Measurements from ENCODE around the gene BDKRB2. TPM values are rescaled to one million over a fixed set of nuclear protein-coding genes. Genes with fewer than 3 reads are reported as not detected.
A peak's percentile ranks its signal among the peaks of the same experiment; 100 is the strongest.

The BDKRB2 gene
- total and polyA plus RNA-seq, 2 donors (not counting 1 experiment from before 2014, with no cell fraction given), result 24.0 to 91.5 TPM

- Histone ChIP-seq H3K27me3 (ENCODE audit: control insufficient read depth, insufficient read depth, low read length) (no peaks in the 10 kb centered on the region), H3K79me2 (ENCODE audit: control insufficient read depth, insufficient read depth, low read length) (peaks cover 4% of the 10 kb centered on the region), H3K4me1 (ENCODE audit: control insufficient read depth, extremely low read depth, insufficient read depth, low read length) (peaks cover 38% of the 10 kb centered on the region), H3K4me2 (ENCODE audit: extremely low read depth, insufficient read depth, low read length) (peak overlapping the region; percentile 45), H3K27ac (ENCODE audit: insufficient read depth, low read length) (peak overlapping the region; percentile 74), H4K20me1 (ENCODE audit: control insufficient read depth, extremely low read depth, insufficient read depth, low read length) (no peaks in the 10 kb centered on the region), H3K9me3 (ENCODE audit: control insufficient read depth, insufficient read depth, low read depth, low read length) (no peaks in the 10 kb centered on the region), H3K9ac (ENCODE audit: insufficient read depth, low read length) (peak overlapping the region; percentile 10), H3K36me3 (ENCODE audit: control insufficient read depth, insufficient read depth, low read length) (no peaks in the 10 kb centered on the region), H3K4me3 (replicated peaks in 1 of 4; ENCODE audit: control extremely low read depth in 1 of 4, insufficient read depth in 1 of 4, low read depth in 3 of 4, low read length in 4 of 4) (no peak overlapping the region), H2AFZ (ENCODE audit: low read length) (no peak overlapping the region)
- DNase-seq (ENCODE audit: low read depth in 2 of 2), result no peak
- no peak for TF ChIP-seq EZH2 (IDR thresholded peaks at IDR 0.05; ENCODE audit: low read length, missing control alignments)
- TF ChIP-seq, protein P1, sequence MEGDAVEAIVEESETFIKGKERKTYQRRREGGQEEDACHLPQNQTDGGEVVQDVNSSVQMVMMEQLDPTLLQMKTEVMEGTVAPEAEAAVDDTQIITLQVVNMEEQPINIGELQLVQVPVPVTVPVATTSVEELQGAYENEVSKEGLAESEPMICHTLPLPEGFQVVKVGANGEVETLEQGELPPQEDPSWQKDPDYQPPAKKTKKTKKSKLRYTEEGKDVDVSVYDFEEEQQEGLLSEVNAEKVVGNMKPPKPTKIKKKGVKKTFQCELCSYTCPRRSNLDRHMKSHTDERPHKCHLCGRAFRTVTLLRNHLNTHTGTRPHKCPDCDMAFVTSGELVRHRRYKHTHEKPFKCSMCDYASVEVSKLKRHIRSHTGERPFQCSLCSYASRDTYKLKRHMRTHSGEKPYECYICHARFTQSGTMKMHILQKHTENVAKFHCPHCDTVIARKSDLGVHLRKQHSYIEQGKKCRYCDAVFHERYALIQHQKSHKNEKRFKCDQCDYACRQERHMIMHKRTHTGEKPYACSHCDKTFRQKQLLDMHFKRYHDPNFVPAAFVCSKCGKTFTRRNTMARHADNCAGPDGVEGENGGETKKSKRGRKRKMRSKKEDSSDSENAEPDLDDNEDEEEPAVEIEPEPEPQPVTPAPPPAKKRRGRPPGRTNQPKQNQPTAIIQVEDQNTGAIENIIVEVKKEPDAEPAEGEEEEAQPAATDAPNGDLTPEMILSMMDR (conservative IDR thresholded peaks at IDR 0.05 in 1 of 2, IDR thresholded peaks at IDR 0.05 in 1 of 2; ENCODE audit: low read depth in 1 of 2, low read length in 2 of 2), result no peak
Observed at GRCh38 chr14:96252323-96252998, 47.8 kb downstream of the BDKRB2 start.

- no peak overlapping the region for H2AFZ ChIP-seq (ENCODE audit: low read length)
- H3K4me2 ChIP-seq (ENCODE audit: extremely low read depth, insufficient read depth, low read length), result peak overlapping the region; percentile 45
- no peaks in the 10 kb centered on the region for H3K36me3 ChIP-seq (ENCODE audit: control insufficient read depth, insufficient read depth, low read length)
- peaks cover 4% of the 10 kb centered on the region for H3K79me2 ChIP-seq (ENCODE audit: control insufficient read depth, insufficient read depth, low read length)
- no peaks in the 10 kb centered on the region for H4K20me1 ChIP-seq (ENCODE audit: control insufficient read depth, extremely low read depth, insufficient read depth, low read length)
- H3K27ac ChIP-seq (ENCODE audit: insufficient read depth, low read length), result peak overlapping the region; percentile 74
- no peak for TF ChIP-seq EZH2 (IDR thresholded peaks at IDR 0.05; ENCODE audit: low read length, missing control alignments)
- TF ChIP-seq, protein P1 (conservative IDR thresholded peaks at IDR 0.05 in 1 of 2, IDR thresholded peaks at IDR 0.05 in 1 of 2; ENCODE audit: low read depth in 1 of 2, low read length in 2 of 2), result no peak
- H3K9me3 ChIP-seq (ENCODE audit: control insufficient read depth, insufficient read depth, low read depth, low read length), result no peaks in the 10 kb centered on the region
- H3K27me3 ChIP-seq (ENCODE audit: control insufficient read depth, insufficient read depth, low read length), result no peaks in the 10 kb centered on the region
- peaks cover 38% of the 10 kb centered on the region for H3K4me1 ChIP-seq (ENCODE audit: control insufficient read depth, extremely low read depth, insufficient read depth, low read length)
- peak; percentile 94 to 97 for DNase-seq (ENCODE audit: low read depth in 2 of 2)
- peak overlapping the region; percentile 10 for H3K9ac ChIP-seq (ENCODE audit: insufficient read depth, low read length)
- H3K4me3 ChIP-seq (replicated peaks in 1 of 4; ENCODE audit: control extremely low read depth in 1 of 4, insufficient read depth in 1 of 4, low read depth in 3 of 4, low read length in 4 of 4), result no peak overlapping the region
Observed at GRCh38 chr14:96252999-96253539, 48.4 kb downstream of the BDKRB2 start.

GRCh38 chr14:96254687-96255086 is 50.0 kb downstream of the BDKRB2 start:
- H3K9me3 ChIP-seq (ENCODE audit: control insufficient read depth, insufficient read depth, low read depth, low read length), result no peaks in the 10 kb centered on the region
- H3K4me2 ChIP-seq (ENCODE audit: extremely low read depth, insufficient read depth, low read length), result no peak overlapping the region
- peaks cover 4% of the 10 kb centered on the region for H3K79me2 ChIP-seq (ENCODE audit: control insufficient read depth, insufficient read depth, low read length)
- H3K27ac ChIP-seq (ENCODE audit: insufficient read depth, low read length), result peak overlapping the region; percentile 95
- no peak overlapping the region for H3K4me3 ChIP-seq (replicated peaks in 1 of 4; ENCODE audit: control extremely low read depth in 1 of 4, insufficient read depth in 1 of 4, low read depth in 3 of 4, low read length in 4 of 4)
- H3K36me3 ChIP-seq (ENCODE audit: control insufficient read depth, insufficient read depth, low read length), result no peaks in the 10 kb centered on the region
- peaks cover 29% of the 10 kb centered on the region for H3K4me1 ChIP-seq (ENCODE audit: control insufficient read depth, extremely low read depth, insufficient read depth, low read length)
- H3K27me3 ChIP-seq (ENCODE audit: control insufficient read depth, insufficient read depth, low read length), result no peaks in the 10 kb centered on the region
- no peak overlapping the region for H2AFZ ChIP-seq (ENCODE audit: low read length)
- TF ChIP-seq, protein P1 (conservative IDR thresholded peaks at IDR 0.05 in 1 of 2, IDR thresholded peaks at IDR 0.05 in 1 of 2; ENCODE audit: low read depth in 1 of 2, low read length in 2 of 2), result no peak
- TF ChIP-seq EZH2 (IDR thresholded peaks at IDR 0.05; ENCODE audit: low read length, missing control alignments), result no peak
- no peaks in the 10 kb centered on the region for H4K20me1 ChIP-seq (ENCODE audit: control insufficient read depth, extremely low read depth, insufficient read depth, low read length)
- no peak overlapping the region for H3K9ac ChIP-seq (ENCODE audit: insufficient read depth, low read length)
- DNase-seq (ENCODE audit: low read depth in 2 of 2), result no peak
